ENCODE results near the gene GTPBP2. TPM values are rescaled to one million over a fixed set of nuclear protein-coding genes. Genes with fewer than 3 reads are reported as not detected.
"Not testable (repeated sequence)": the region's sequence is repeated elsewhere in the genome, so short reads cannot be mapped to it uniquely, and the experiment has no call there.

Gene GTPBP2
- total RNA-seq, 1 donor from 2014 or later, result 81.4 TPM

GRCh38 chr6:43668151-43669028, 39.3 kb upstream of the GTPBP2 start:
- DNase-seq (peak; percentile 43), ATAC-seq (ENCODE audit: low read depth) (peak; percentile 77)
- CTCF ChIA-PET, result interaction anchor here (0.8 to 7.3 kb wide), 17 partner anchors 15 to 411 kb away, joined by 3 to 99 read pairs (median 6); partner anchors contain the start of gene VEGFA
- Mint-ChIP-seq H3K4me1 (peaks cover 18% of the 10 kb centered on the region), H3K27ac (peak overlapping the region; percentile 64), H3K27me3 (no peaks in the 10 kb centered on the region), H3K4me3 (no peak overlapping the region), H3K36me3 (ENCODE audit: low read depth) (peaks cover 33% of the 10 kb centered on the region), H3K9me3 (no peaks in the 10 kb centered on the region)
- POLR2A ChIA-PET, result interaction anchor here (0.8 to 3.5 kb wide), 6 partner anchors 12 to 103 kb away, joined by 3 to 30 read pairs (median 8); partner anchors contain the start of gene VEGFA
- intact Hi-C loops (cut with micrococcal nuclease), result loop anchor here (1.0 to 5.0 kb wide), 5 partner anchors 19 to 334 kb away; partner anchors contain the start of gene MRPS18A
- TF ChIP-seq, protein P1, sequence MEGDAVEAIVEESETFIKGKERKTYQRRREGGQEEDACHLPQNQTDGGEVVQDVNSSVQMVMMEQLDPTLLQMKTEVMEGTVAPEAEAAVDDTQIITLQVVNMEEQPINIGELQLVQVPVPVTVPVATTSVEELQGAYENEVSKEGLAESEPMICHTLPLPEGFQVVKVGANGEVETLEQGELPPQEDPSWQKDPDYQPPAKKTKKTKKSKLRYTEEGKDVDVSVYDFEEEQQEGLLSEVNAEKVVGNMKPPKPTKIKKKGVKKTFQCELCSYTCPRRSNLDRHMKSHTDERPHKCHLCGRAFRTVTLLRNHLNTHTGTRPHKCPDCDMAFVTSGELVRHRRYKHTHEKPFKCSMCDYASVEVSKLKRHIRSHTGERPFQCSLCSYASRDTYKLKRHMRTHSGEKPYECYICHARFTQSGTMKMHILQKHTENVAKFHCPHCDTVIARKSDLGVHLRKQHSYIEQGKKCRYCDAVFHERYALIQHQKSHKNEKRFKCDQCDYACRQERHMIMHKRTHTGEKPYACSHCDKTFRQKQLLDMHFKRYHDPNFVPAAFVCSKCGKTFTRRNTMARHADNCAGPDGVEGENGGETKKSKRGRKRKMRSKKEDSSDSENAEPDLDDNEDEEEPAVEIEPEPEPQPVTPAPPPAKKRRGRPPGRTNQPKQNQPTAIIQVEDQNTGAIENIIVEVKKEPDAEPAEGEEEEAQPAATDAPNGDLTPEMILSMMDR (IDR thresholded peaks at IDR 0.05), result no peak

GRCh38 chr6:43667245-43668150, 38.4 kb upstream of the GTPBP2 start:
- H3K27ac Mint-ChIP-seq, result peak overlapping the region; percentile 64

GRCh38 chr6:43666196-43666920, 37.3 kb upstream of the GTPBP2 start:
- Mint-ChIP-seq H3K36me3 (ENCODE audit: low read depth) (peaks cover 17% of the 10 kb centered on the region), H3K4me3 (no peak overlapping the region), H3K4me1 (peaks cover 18% of the 10 kb centered on the region), H3K9me3 (no peaks in the 10 kb centered on the region), H3K27ac (no peak overlapping the region), H3K27me3 (no peaks in the 10 kb centered on the region)
- DNase-seq (no peak), ATAC-seq (ENCODE audit: low read depth) (no peak)
- CTCF ChIA-PET, result interaction anchor here (0.7 to 7.3 kb wide), 12 partner anchors 9 to 413 kb away, joined by 3 to 99 read pairs (median 6); partner anchors contain the start of gene VEGFA
- POLR2A ChIA-PET, result interaction anchor here (0.9 to 3.5 kb wide), 5 partner anchors 37 to 413 kb away, joined by 3 to 30 read pairs (median 4); partner anchors contain the start of genes GTPBP2 and VEGFA
- TF ChIP-seq, protein P1 (IDR thresholded peaks at IDR 0.05), result no peak
- intact Hi-C loops (cut with micrococcal nuclease), result loop anchor here (5.0 kb wide), 1 partner anchor 336 kb away; no protein-coding TSS in a partner anchor

More at GRCh38 chr6:43667245-43668150, 38.4 kb upstream of the GTPBP2 start:
- DNase-seq, result peak; percentile 84
- H3K36me3 Mint-ChIP-seq (ENCODE audit: low read depth), result peaks cover 26% of the 10 kb centered on the region
- ChIA-PET POLR2A (interaction anchor here (0.8 to 3.5 kb wide), 9 partner anchors 13 to 412 kb away, joined by 3 to 30 read pairs (median 3); partner anchors contain the start of genes GTPBP2 and VEGFA), CTCF (interaction anchor here (0.7 to 7.3 kb wide), 22 partner anchors 11 to 412 kb away, joined by 3 to 99 read pairs (median 4); partner anchors contain the start of gene VEGFA)
- TF ChIP-seq, protein P1 (IDR thresholded peaks at IDR 0.05), result peak; percentile 42
- H3K4me3 Mint-ChIP-seq, result peak overlapping the region; percentile 36
- no peaks in the 10 kb centered on the region for H3K9me3 Mint-ChIP-seq
- H3K4me1 Mint-ChIP-seq, result peaks cover 18% of the 10 kb centered on the region
- intact Hi-C loops (cut with micrococcal nuclease), result loop anchor here (1.0 to 5.0 kb wide), 13 partner anchors 20 to 412 kb away; partner anchors contain the start of genes GTPBP2 and MRPS18A
- H3K27me3 Mint-ChIP-seq, result no peaks in the 10 kb centered on the region
- ATAC-seq (ENCODE audit: low read depth), result peak; percentile 80

- no peak for ATAC-seq (ENCODE audit: low read depth)
- Mint-ChIP-seq H3K27me3 (no peaks in the 10 kb centered on the region), H3K4me3 (no peak overlapping the region), H3K27ac (no peak overlapping the region), H3K4me1 (peaks cover 18% of the 10 kb centered on the region), H3K36me3 (ENCODE audit: low read depth) (peaks cover 7% of the 10 kb centered on the region), H3K9me3 (no peaks in the 10 kb centered on the region)
- DNase-seq, result no peak
- intact Hi-C loops (cut with micrococcal nuclease), result loop anchor here (5.0 kb wide), 1 partner anchor 337 kb away; no protein-coding TSS in a partner anchor
- CTCF ChIA-PET, result interaction anchor here (0.8 to 7.3 kb wide), 5 partner anchors 59 to 414 kb away, joined by 3 to 99 read pairs (median 32); partner anchors contain the start of gene VEGFA
- POLR2A ChIA-PET, result interaction anchor here (1.3 to 3.5 kb wide), 3 partner anchors 49 to 106 kb away, joined by 4 to 30 read pairs (median 4); partner anchors contain the start of gene VEGFA
- TF ChIP-seq, protein P1 (IDR thresholded peaks at IDR 0.05), result no peak
Observed at GRCh38 chr6:43665376-43665775, 36.3 kb upstream of the GTPBP2 start.

GRCh38 chr6:43662948-43663347, 33.9 kb upstream of the GTPBP2 start:
- H3K4me1 Mint-ChIP-seq, result peaks cover 11% of the 10 kb centered on the region
- H3K36me3 Mint-ChIP-seq (ENCODE audit: low read depth); ATAC-seq (ENCODE audit: low read depth); DNase-seq; intact Hi-C loops (cut with micrococcal nuclease); POLR2A ChIA-PET; H3K27ac Mint-ChIP-seq; H3K9me3 Mint-ChIP-seq; H3K4me3 Mint-ChIP-seq; H3K27me3 Mint-ChIP-seq: not testable (repeated sequence)
- CTCF ChIA-PET, result interaction anchor here (1.0 kb wide), 1 partner anchor 11 kb away, joined by 3 read pairs; no protein-coding TSS in a partner anchor
